CD4-positive, CD25-positive, alpha-beta regulatory T cell (primary cell): Measurements from ENCODE around the gene MINDY4. TPM values are rescaled to one million over a fixed set of nuclear protein-coding genes. Genes with fewer than 3 reads are reported as not detected.
A peak's percentile ranks its signal among the peaks of the same experiment; 100 is the strongest.

ENCODE experiments used
- ATAC-seq, 2 donors: fragments of 150-1000 bp; cut with Tn5 transposase; one replicate each; pipeline ENCODE4 v1.10.0; 2021; ENCODE audit warnings: low read depth in 2 of 2, moderate number of reproducible peaks in 2 of 2, moderate library complexity in 1 of 2
- DNase-seq, 3 donors: peaks; one replicate each; pipeline versions ENCODE4 v3.0.0 to v3.0.0-alpha.2; 2012 to 2022; ENCODE audit warnings: mixed read lengths in 1 of 3
- H3K27ac ChIP-seq: one replicate; pipeline ENCODE4 v1.7.0; 2013; ENCODE audit warnings: mild to moderate bottlenecking, low read length; ENCODE audit not compliant: insufficient read depth, poor library complexity, severe bottlenecking
- H3K27me3 ChIP-seq: one replicate; pipeline ENCODE4 v1.7.0; 2013; ENCODE audit warnings: low read length; ENCODE audit not compliant: control insufficient read depth, insufficient read depth
- H3K36me3 ChIP-seq: one replicate; pipeline ENCODE4 v1.7.0; 2013; ENCODE audit warnings: mild to moderate bottlenecking, low read length, moderate library complexity; ENCODE audit not compliant: control insufficient read depth, insufficient read depth
- H3K4me1 ChIP-seq: 2 replicates; pipeline ENCODE4 v1.7.0; 2013; ENCODE audit warnings: mild to moderate bottlenecking, low read length; ENCODE audit not compliant: insufficient read depth, control insufficient read depth, poor library complexity, severe bottlenecking
- H3K4me3 ChIP-seq: one replicate; pipeline ENCODE4 v1.7.0; 2013; ENCODE audit warnings: low read depth, mild to moderate bottlenecking, low read length, moderate library complexity
- H3K9me3 ChIP-seq, 2 experiments: 1 replicate in 1 of 2; 2 replicates in 1 of 2; pipeline ENCODE4 v1.7.0; 2013; ENCODE audit warnings: low read length in 2 of 2, mild to moderate bottlenecking in 1 of 2, moderate library complexity in 1 of 2; ENCODE audit not compliant: control insufficient read depth in 2 of 2
- H3K27ac Mint-ChIP-seq, 3 donors: one replicate each; pipeline ENCODE4 v1.8.0; 2020 to 2022; ENCODE audit warnings: mild to moderate bottlenecking in 3 of 3, mixed read lengths in 3 of 3, moderate library complexity in 2 of 3
- H3K27me3 Mint-ChIP-seq: one replicate; pipeline ENCODE4 v1.8.0; 2022; ENCODE audit warnings: mild to moderate bottlenecking, mixed read lengths
- H3K36me3 Mint-ChIP-seq: one replicate; pipeline ENCODE4 v1.8.0; 2020; ENCODE audit warnings: mixed read lengths
- H3K4me1 Mint-ChIP-seq, 4 donors: one replicate each; pipeline ENCODE4 v1.8.0; 2020 to 2022; ENCODE audit warnings: mixed read lengths in 4 of 4, mild to moderate bottlenecking in 1 of 4
- H3K4me3 Mint-ChIP-seq, 4 donors: one replicate each; pipeline ENCODE4 v1.8.0; 2020 to 2022; ENCODE audit warnings: mild to moderate bottlenecking in 4 of 4, mixed read lengths in 4 of 4, moderate library complexity in 3 of 4
- H3K9me3 Mint-ChIP-seq, 7 donors: one replicate each; pipeline ENCODE4 v1.8.0; 2020 to 2022; ENCODE audit warnings: mixed read lengths in 7 of 7, mild to moderate bottlenecking in 3 of 7, moderate library complexity in 2 of 7
- polyA plus RNA-seq, 4 donors: library from polyadenylated mRNA; unstranded; fragments of 300-500 nt; fragmentation: Illumina TruSeq; gene quantifications; one replicate each; pipeline ENCODE4 v1.2.3, GENCODE V29; 2021
- total RNA-seq: library from RNA; stranded (reverse); gene quantifications from one replicate; pipeline ENCODE4 v1.2.3, GENCODE V29; 2022

MINDY4 gene
- total and polyA plus RNA-seq, 5 donors from 2014 or later = 0.17 to 1.0 (median 0.52) TPM

GRCh38 chr7:30927559-30927958, 156.3 kb downstream of the MINDY4 start:
- ATAC-seq = no peak

GRCh38 chr7:30928254-30928872, 157.1 kb downstream of the MINDY4 start:
- Mint-ChIP-seq H3K9me3 (peaks cover 0 to 3% (median 0%) of the 10 kb centered on the region in 7 donors), H3K27me3 (peaks cover 12% of the 10 kb centered on the region), H3K4me1 (no peaks in the 10 kb centered on the region), H3K36me3 (no peaks in the 10 kb centered on the region), H3K4me3 (no peak overlapping the region), H3K27ac (no peak overlapping the region)
- DNase-seq (no peak), ATAC-seq (no peak)
- H3K27me3 ChIP-seq = no peaks in the 10 kb centered on the region
- H3K27ac ChIP-seq = no peak overlapping the region
- peaks cover 0 to 5% of the 10 kb centered on the region in 2 experiments for H3K9me3 ChIP-seq
- no peak overlapping the region for H3K4me3 ChIP-seq
- no peaks in the 10 kb centered on the region for H3K36me3 ChIP-seq
- no peaks in the 10 kb centered on the region for H3K4me1 ChIP-seq

More at GRCh38 chr7:30927559-30927958, 156.3 kb downstream of the MINDY4 start:
- H3K9me3 ChIP-seq = peaks cover 0 to 5% of the 10 kb centered on the region in 2 experiments
- no peaks in the 10 kb centered on the region for H3K4me1 ChIP-seq
- no peak overlapping the region for H3K27ac ChIP-seq
- no peak for DNase-seq
- H3K36me3 Mint-ChIP-seq = no peaks in the 10 kb centered on the region
- peaks cover 0 to 3% (median 0%) of the 10 kb centered on the region in 7 donors for H3K9me3 Mint-ChIP-seq
- no peak overlapping the region for H3K4me3 ChIP-seq
- H3K4me3 Mint-ChIP-seq = no peak overlapping the region
- no peaks in the 10 kb centered on the region for H3K4me1 Mint-ChIP-seq
- no peaks in the 10 kb centered on the region for H3K27me3 ChIP-seq
- no peak overlapping the region for H3K27ac Mint-ChIP-seq
- H3K27me3 Mint-ChIP-seq = peaks cover 7% of the 10 kb centered on the region
- H3K36me3 ChIP-seq = no peaks in the 10 kb centered on the region

- H3K27ac Mint-ChIP-seq = no peak overlapping the region
- H3K27ac ChIP-seq = no peak overlapping the region
- ATAC-seq = no peak
Observed at GRCh38 chr7:30929686-30930085, 158.5 kb downstream of the MINDY4 start.

GRCh38 chr7:30930621-30931020, 159.4 kb downstream of the MINDY4 start:
- H3K36me3 ChIP-seq = no peaks in the 10 kb centered on the region
- Mint-ChIP-seq H3K27me3 (peaks cover 17% of the 10 kb centered on the region), H3K4me1 (no peaks in the 10 kb centered on the region), H3K36me3 (no peaks in the 10 kb centered on the region), H3K9me3 (peaks cover 0 to 3% (median 0%) of the 10 kb centered on the region in 7 donors), H3K27ac (no peak overlapping the region), H3K4me3 (no peak overlapping the region)
- DNase-seq = no peak
- H3K4me1 ChIP-seq = no peaks in the 10 kb centered on the region
- no peak overlapping the region for H3K27ac ChIP-seq
- no peaks in the 10 kb centered on the region for H3K27me3 ChIP-seq
- H3K9me3 ChIP-seq = peaks cover 0 to 5% of the 10 kb centered on the region in 2 experiments
- H3K4me3 ChIP-seq = no peak overlapping the region
- ATAC-seq = no peak

More at GRCh38 chr7:30929686-30930085, 158.5 kb downstream of the MINDY4 start:
- no peak for DNase-seq
- Mint-ChIP-seq H3K27me3 (peaks cover 12% of the 10 kb centered on the region), H3K9me3 (peaks cover 0 to 3% (median 0%) of the 10 kb centered on the region in 7 donors), H3K36me3 (no peaks in the 10 kb centered on the region), H3K4me3 (no peak overlapping the region), H3K4me1 (no peaks in the 10 kb centered on the region)
- Histone ChIP-seq H3K9me3 (peaks cover 0 to 5% of the 10 kb centered on the region in 2 experiments), H3K27me3 (no peaks in the 10 kb centered on the region), H3K4me3 (no peak overlapping the region), H3K4me1 (no peaks in the 10 kb centered on the region), H3K36me3 (no peaks in the 10 kb centered on the region)

GRCh38 chr7:30931161-30931928, 160.1 kb downstream of the MINDY4 start:
- H3K4me3 Mint-ChIP-seq = no peak overlapping the region
- H3K36me3 ChIP-seq = no peaks in the 10 kb centered on the region
- H3K27me3 ChIP-seq = no peaks in the 10 kb centered on the region
- no peak for ATAC-seq
- no peak for DNase-seq
- H3K36me3 Mint-ChIP-seq = no peaks in the 10 kb centered on the region
- H3K27me3 Mint-ChIP-seq = peaks cover 17% of the 10 kb centered on the region
- no peak overlapping the region for H3K4me3 ChIP-seq
- no peak overlapping the region for H3K27ac ChIP-seq
- no peak overlapping the region for H3K27ac Mint-ChIP-seq
- no peaks in the 10 kb centered on the region for H3K4me1 Mint-ChIP-seq
- peaks cover 0 to 3% (median 0%) of the 10 kb centered on the region in 7 donors for H3K9me3 Mint-ChIP-seq
- H3K4me1 ChIP-seq = no peaks in the 10 kb centered on the region
- peaks cover 0 to 5% of the 10 kb centered on the region in 2 experiments for H3K9me3 ChIP-seq

- H3K4me1 Mint-ChIP-seq = no peaks in the 10 kb centered on the region
- no peaks in the 10 kb centered on the region for H3K36me3 ChIP-seq
- H3K27ac Mint-ChIP-seq = no peak overlapping the region
- peaks cover 0 to 4% of the 10 kb centered on the region in 2 experiments for H3K9me3 ChIP-seq
- H3K4me3 Mint-ChIP-seq = no peak overlapping the region
- H3K27me3 ChIP-seq = no peaks in the 10 kb centered on the region
- ATAC-seq (no peak), DNase-seq (no peak)
- H3K9me3 Mint-ChIP-seq = no peaks in the 10 kb centered on the region
- no peak overlapping the region for H3K4me3 ChIP-seq
- no peaks in the 10 kb centered on the region for H3K36me3 Mint-ChIP-seq
- H3K27me3 Mint-ChIP-seq = peaks cover 17% of the 10 kb centered on the region
- H3K4me1 ChIP-seq = no peaks in the 10 kb centered on the region
- H3K27ac ChIP-seq = no peak overlapping the region
Observed at GRCh38 chr7:30931929-30932540, 160.8 kb downstream of the MINDY4 start.

- H3K4me3 ChIP-seq = no peak overlapping the region
- Mint-ChIP-seq H3K27ac (peak overlapping the region in 1 of 3 donors; percentile 48), H3K9me3 (no peaks in the 10 kb centered on the region), H3K4me1 (no peaks in the 10 kb centered on the region), H3K36me3 (no peaks in the 10 kb centered on the region), H3K4me3 (no peak overlapping the region), H3K27me3 (peaks cover 19% of the 10 kb centered on the region)
- H3K36me3 ChIP-seq = no peaks in the 10 kb centered on the region
- no peaks in the 10 kb centered on the region for H3K4me1 ChIP-seq
- ATAC-seq (no peak), DNase-seq (no peak)
- no peaks in the 10 kb centered on the region for H3K9me3 ChIP-seq
- H3K27ac ChIP-seq = no peak overlapping the region
- H3K27me3 ChIP-seq = no peaks in the 10 kb centered on the region
Observed at GRCh38 chr7:30932562-30932961, 161.3 kb downstream of the MINDY4 start.
